ENCODE results near the gene SUPT3H. TPM values are rescaled to one million over a fixed set of nuclear protein-coding genes. Genes with fewer than 3 reads are reported as not detected.

The SUPT3H gene
- total RNA-seq, 4 donors from 2014 or later = 1.1 to 4.7 (median 3.7) TPM

GRCh38 chr6:45323656-45324224, 54.0 kb downstream of the SUPT3H start:
- Histone ChIP-seq H3K4me3 (no peak overlapping the region), H3K4me1 (no peaks in the 10 kb centered on the region), H3K9me3 (no peaks in the 10 kb centered on the region), H3K36me3 (no peaks in the 10 kb centered on the region), H3K27ac (no peak overlapping the region), H3K27me3 (no peaks in the 10 kb centered on the region)
- WGBS = 76% methylated on average over 3 of the region's 3 CpGs
- TF ChIP-seq EP300 (IDR thresholded peaks at IDR 0.05) = no peak
- no peak for DNase-seq (ENCODE audit: low spot score in 2 of 2)

GRCh38 chr6:45320349-45320748, 57.4 kb downstream of the SUPT3H start:
- Histone ChIP-seq H3K9me3 (peaks cover 3% of the 10 kb centered on the region), H3K27me3 (no peaks in the 10 kb centered on the region), H3K27ac (no peak overlapping the region), H3K36me3 (no peaks in the 10 kb centered on the region), H3K4me1 (no peaks in the 10 kb centered on the region), H3K4me3 (no peak overlapping the region)
- TF ChIP-seq CTCF (IDR thresholded peaks at IDR 0.05) = no peak
- 93% methylated on average over 4 of the region's 4 CpGs for WGBS
- no peak for DNase-seq (ENCODE audit: low spot score in 2 of 2)

DNA sequence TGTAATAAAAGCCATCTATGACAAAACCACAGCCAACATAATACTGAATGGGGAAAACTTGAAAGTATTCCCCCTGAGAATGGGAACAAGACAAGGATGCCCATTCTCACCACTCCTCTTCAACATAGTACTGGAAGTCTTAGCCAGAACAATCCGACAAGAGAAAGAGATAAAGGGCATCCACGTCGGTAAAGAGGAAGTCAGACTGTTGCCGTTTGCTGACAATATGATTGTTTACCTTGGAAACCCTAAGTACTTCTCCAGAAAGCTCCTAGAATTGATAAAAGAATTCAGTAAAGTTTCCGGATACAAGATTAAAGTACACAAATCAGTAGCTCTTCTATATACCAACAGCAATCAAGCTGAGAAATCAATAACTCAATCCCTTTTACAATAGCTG, 63.6 kb downstream of the SUPT3H start:
- Histone ChIP-seq H3K4me1 (no peaks in the 10 kb centered on the region), H3K4me3 (no peak overlapping the region), H3K9me3 (peaks cover 3% of the 10 kb centered on the region), H3K27me3 (no peaks in the 10 kb centered on the region), H3K27ac (no peak overlapping the region), H3K36me3 (no peaks in the 10 kb centered on the region)
- no peak for TF ChIP-seq POLR2AphosphoS5 (IDR thresholded peaks at IDR 0.05)
- no peak for TF ChIP-seq CTCF (IDR thresholded peaks at IDR 0.05)
- TF ChIP-seq EP300 (IDR thresholded peaks at IDR 0.05) = no peak
- no peak for TF ChIP-seq POLR2A (IDR thresholded peaks at IDR 0.05)
- WGBS = 77% methylated on average over 5 of the region's 5 CpGs
- DNase-seq (ENCODE audit: low spot score in 2 of 2) = no peak

- no peak for DNase-seq (ENCODE audit: low spot score in 2 of 2)
- H3K27me3 ChIP-seq = no peaks in the 10 kb centered on the region
- H3K4me3 ChIP-seq = no peak overlapping the region
- no peaks in the 10 kb centered on the region for H3K36me3 ChIP-seq
- no peaks in the 10 kb centered on the region for H3K9me3 ChIP-seq
- no peak overlapping the region for H3K27ac ChIP-seq
- H3K4me1 ChIP-seq = no peaks in the 10 kb centered on the region
- 82% methylated on average over 6 of the region's 7 CpGs for whole genome bisulfite sequencing
- TF ChIP-seq POLR2AphosphoS5 (IDR thresholded peaks at IDR 0.05) (no peak), POLR2A (IDR thresholded peaks at IDR 0.05) (no peak), EP300 (IDR thresholded peaks at IDR 0.05) (no peak), CTCF (IDR thresholded peaks at IDR 0.05) (no peak)
These were observed 67.5 kb downstream of the SUPT3H start for GRCh38 chr6:45310118-45310788.

DNA sequence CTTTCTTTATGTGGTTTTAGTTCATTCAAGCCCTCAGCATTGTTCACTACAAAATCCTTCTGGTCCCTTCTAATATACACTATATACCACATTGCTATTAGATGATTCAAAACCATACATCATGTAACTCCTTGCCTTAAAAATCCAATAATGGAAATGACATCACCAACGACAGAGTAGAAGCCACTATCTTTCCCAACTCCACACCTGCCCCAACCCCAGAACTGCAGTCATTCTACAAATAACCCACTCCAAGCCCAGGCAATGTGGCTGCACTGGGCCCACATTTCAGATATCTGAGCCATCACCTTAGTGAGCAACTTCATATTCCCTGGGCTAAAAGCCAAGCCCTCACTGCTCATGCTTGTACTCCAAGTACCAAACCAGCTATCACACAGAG, 72.2 kb downstream of the SUPT3H start:
- Histone ChIP-seq H3K36me3 (no peaks in the 10 kb centered on the region), H3K4me1 (no peaks in the 10 kb centered on the region), H3K4me3 (no peak overlapping the region), H3K27ac (no peak overlapping the region), H3K9me3 (no peaks in the 10 kb centered on the region), H3K27me3 (no peaks in the 10 kb centered on the region)
- no peak for DNase-seq (ENCODE audit: low spot score in 2 of 2)
- WGBS = 85% methylated on average over 1 of the region's 1 CpG
- no peak for TF ChIP-seq POLR2A (IDR thresholded peaks at IDR 0.05)

DNA sequence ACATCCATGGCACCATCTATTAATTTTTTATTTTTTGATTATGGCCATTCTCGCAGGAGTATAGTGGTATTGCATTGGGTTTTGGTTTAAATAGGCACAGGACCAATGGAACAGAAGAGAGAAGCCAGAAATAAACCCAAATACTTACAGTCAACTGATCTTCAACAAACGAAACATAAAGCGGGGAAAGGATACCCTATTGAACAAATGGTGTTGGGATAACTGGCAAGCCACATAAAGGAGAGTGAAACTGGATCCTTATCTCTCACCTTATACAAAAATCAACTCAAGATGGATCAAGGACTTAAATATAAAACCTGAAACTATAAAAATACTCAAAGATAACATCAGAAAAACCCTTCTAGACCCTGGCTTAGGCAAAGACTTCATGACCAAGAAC, 74.9 kb downstream of the SUPT3H start:
- Histone ChIP-seq H3K4me1 (no peaks in the 10 kb centered on the region), H3K27ac (no peak overlapping the region), H3K9me3 (no peaks in the 10 kb centered on the region), H3K4me3 (no peak overlapping the region), H3K27me3 (no peaks in the 10 kb centered on the region), H3K36me3 (no peaks in the 10 kb centered on the region)
- no peak for DNase-seq (ENCODE audit: low spot score in 2 of 2)
- WGBS = 94% methylated on average over 3 of the region's 3 CpGs
- TF ChIP-seq POLR2AphosphoS5 (IDR thresholded peaks at IDR 0.05) (no peak), EP300 (IDR thresholded peaks at IDR 0.05) (no peak), POLR2A (IDR thresholded peaks at IDR 0.05) (no peak), CTCF (IDR thresholded peaks at IDR 0.05) (no peak)
